AG04449 (cell line): ENCODE results near the gene HS3ST4.

Source experiments
- CTCF ChIA-PET: fragments of 350-600 bp; formaldehyde crosslinking; extraction: SDS; loops from one replicate; lab custom pipeline; 2021; ENCODE audit warnings: antibody characterized with exemption; lab: Yijun Ruan, JAX
- POLR2A ChIA-PET: fragments of 400-600, 350-600 bp; formaldehyde crosslinking; extraction: SDS; loops from one replicate; lab custom pipeline; 2020; ENCODE audit warnings: antibody characterized with exemption, inconsistent platforms; lab: Yijun Ruan, JAX
- DNase-seq: peaks from one replicate; pipeline ENCODE4 v3.0.0-alpha.2; 2010; ENCODE audit warnings: low read depth, low spot score
- H3K4me3 ChIP-seq: 2 replicates; pipeline ENCODE4 v1.5.1; 2011; ENCODE audit warnings: low read depth, mild to moderate bottlenecking, control low read depth, low read length
- TF ChIP-seq, protein P1 (sequence below): IDR thresholded peaks from one replicate; pipeline ENCODE4 v1.5.1; 2011; ENCODE audit warnings: mild to moderate bottlenecking, moderate library complexity, low read length, control low read depth, inconsistent platforms; ENCODE audit not compliant: insufficient read depth; ENCODE audit errors: missing control alignments

The HS3ST4 gene

GRCh38 chr16:25916037-25916436 lies 224.3 kb downstream of the HS3ST4 start:
- no peak for DNase-seq
- POLR2A ChIA-PET = no interaction called here
- H3K4me3 ChIP-seq = no peak overlapping the region
- CTCF ChIA-PET = no interaction called here
- TF ChIP-seq, protein P1, sequence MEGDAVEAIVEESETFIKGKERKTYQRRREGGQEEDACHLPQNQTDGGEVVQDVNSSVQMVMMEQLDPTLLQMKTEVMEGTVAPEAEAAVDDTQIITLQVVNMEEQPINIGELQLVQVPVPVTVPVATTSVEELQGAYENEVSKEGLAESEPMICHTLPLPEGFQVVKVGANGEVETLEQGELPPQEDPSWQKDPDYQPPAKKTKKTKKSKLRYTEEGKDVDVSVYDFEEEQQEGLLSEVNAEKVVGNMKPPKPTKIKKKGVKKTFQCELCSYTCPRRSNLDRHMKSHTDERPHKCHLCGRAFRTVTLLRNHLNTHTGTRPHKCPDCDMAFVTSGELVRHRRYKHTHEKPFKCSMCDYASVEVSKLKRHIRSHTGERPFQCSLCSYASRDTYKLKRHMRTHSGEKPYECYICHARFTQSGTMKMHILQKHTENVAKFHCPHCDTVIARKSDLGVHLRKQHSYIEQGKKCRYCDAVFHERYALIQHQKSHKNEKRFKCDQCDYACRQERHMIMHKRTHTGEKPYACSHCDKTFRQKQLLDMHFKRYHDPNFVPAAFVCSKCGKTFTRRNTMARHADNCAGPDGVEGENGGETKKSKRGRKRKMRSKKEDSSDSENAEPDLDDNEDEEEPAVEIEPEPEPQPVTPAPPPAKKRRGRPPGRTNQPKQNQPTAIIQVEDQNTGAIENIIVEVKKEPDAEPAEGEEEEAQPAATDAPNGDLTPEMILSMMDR = no peak

GRCh38 chr16:25922438-25922837 lies 230.7 kb downstream of the HS3ST4 start:
- TF ChIP-seq, protein P1 = no peak
- no peak overlapping the region for H3K4me3 ChIP-seq
- CTCF ChIA-PET = no interaction called here
- no peak for DNase-seq
- POLR2A ChIA-PET = no interaction called here

DNA sequence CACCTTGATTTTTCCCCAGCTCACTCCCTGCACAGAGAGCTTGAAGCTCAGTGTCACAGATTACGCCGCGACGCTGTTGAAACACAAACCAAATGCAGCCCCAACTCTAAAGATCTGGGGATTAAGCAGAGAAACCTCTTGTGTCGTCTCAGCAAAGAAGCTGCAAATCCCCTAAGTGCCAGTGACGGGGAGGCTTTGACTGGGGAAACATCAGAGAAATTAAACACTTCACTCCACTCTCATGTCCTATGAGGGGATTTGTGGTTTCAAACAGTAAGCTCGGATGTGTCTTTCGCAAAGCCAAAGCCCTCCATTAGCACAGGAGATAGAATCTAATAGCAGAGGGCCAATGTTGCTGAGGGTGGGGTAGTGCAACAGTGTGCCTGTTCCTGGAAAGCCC lies 233.7 kb downstream of the HS3ST4 start:
- no peak for DNase-seq
- TF ChIP-seq, protein P1 = no peak
- H3K4me3 ChIP-seq = no peak overlapping the region
- ChIA-PET CTCF (no interaction called here), POLR2A (no interaction called here)

GRCh38 chr16:25931473-25932035 lies 239.8 kb downstream of the HS3ST4 start:
- ChIA-PET CTCF (no interaction called here), POLR2A (no interaction called here)
- TF ChIP-seq, protein P1 = no peak
- no peak for DNase-seq
- H3K4me3 ChIP-seq = no peak overlapping the region

DNA sequence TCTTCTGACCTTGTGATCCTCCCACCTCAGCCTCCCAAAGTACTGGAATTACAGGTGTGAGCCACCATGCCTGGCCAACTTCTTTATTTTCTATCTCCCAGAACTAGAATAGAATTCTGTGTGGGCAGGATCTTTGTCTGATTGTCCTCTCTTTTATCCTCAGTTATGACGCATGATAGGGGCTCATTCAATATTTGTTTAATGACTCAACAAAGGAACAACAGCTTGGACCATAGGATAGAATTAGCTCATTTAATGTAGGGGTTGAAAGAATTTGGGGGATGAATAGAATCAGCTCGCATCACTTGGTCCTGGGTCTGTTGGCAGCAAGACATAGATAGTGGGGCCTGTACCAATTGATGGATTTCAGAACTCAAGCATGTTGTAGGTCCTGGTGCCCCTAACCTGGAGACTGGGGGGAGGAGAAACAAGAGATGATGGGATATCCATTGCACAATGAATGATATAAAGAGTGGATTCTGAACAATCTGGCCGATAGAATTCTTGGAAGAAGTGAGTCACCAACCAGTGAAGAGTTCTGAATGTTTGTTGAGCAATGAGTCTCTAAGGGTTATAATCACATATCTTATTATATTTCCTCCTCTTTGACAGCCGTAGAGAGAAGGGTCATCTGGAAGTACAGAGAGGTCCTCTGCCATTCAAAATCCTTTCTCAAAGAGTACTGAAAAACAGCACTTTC lies 250.2 kb downstream of the HS3ST4 start:
- DNase-seq = no peak
- CTCF ChIA-PET = no interaction called here
- TF ChIP-seq, protein P1 = no peak
- no peak overlapping the region for H3K4me3 ChIP-seq
- POLR2A ChIA-PET = no interaction called here

DNA sequence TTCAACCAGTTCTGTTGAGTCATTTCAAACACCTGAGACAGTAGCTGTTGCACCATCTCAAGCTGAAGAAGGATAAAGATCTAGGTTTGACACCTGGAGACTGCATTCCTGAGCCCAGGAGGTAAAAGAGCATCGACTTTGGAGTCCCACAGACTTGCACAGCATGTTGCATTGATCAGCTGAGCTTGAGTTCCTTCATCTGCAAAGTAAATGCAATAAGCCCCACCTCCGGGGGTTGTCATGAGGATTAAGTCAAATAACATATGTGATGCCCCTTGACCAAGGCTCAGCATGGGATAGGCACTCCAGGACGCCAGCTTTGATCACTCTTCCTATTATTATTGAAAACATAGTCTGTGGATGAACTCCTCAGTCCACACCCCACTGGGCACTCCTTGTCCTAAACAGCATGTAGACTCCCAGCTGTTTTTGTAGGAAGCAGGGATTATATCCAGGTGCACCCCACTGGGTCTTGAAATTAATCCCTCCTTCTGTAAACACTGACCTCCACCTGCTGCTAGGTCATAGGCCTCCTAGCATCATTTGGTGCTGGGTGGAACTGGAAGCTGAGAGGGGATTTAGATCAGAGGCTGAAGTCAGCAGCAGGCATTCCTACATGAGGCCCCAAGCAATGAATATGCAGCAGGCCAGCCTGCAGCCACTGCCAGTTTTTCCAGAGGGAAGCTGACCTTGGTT lies 259.0 kb downstream of the HS3ST4 start:
- TF ChIP-seq, protein P1 = no peak
- no peak overlapping the region for H3K4me3 ChIP-seq
- DNase-seq = no peak
- POLR2A ChIA-PET = no interaction called here
- CTCF ChIA-PET = no interaction called here
